ENCODE measurements around the gene COA1.
"Not testable (repeated sequence)": the region's sequence is repeated elsewhere in the genome, so short reads cannot be mapped to it uniquely, and the experiment has no call there.

The COA1 gene

DNA sequence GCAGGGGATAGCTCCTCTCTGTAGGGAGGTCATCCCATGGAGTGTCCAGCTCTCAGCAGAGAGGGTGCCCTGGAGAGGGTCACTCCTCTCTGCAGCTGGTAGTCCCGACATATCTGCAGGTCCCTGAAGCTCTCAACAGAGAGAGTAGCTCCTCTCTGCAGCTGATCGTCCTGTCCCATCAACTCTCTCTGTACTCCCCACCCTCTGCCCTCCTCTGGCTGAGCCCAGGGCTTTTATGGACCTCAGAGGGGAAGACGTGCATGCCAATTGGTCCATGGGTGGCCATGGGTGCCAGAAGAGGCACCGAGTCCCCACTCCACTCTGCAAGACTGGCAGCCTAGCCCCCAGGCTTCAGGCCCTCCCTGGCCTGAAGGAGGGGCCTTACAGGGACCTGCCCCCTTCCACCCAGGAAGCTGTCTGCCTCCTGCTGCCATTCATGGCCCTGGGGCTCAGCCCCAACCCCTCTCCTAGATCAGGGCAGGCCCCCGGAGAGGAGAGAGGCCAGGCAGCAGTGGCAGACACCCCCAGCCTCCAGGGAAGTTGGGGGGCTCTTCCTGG lies 20.1 kb upstream of the COA1 start:
- ATAC-seq (no peak), DNase-seq (ENCODE audit: low spot score in 2 of 2) (peak in 1 of 2 donors; percentile 43)
- Mint-ChIP-seq H3K4me1 (peaks cover 11% of the 10 kb centered on the region), H3K4me3 (no peak overlapping the region), H3K27ac (no peak overlapping the region), H3K36me3 (no peaks in the 10 kb centered on the region), H3K9me3 (no peaks in the 10 kb centered on the region)

DNA sequence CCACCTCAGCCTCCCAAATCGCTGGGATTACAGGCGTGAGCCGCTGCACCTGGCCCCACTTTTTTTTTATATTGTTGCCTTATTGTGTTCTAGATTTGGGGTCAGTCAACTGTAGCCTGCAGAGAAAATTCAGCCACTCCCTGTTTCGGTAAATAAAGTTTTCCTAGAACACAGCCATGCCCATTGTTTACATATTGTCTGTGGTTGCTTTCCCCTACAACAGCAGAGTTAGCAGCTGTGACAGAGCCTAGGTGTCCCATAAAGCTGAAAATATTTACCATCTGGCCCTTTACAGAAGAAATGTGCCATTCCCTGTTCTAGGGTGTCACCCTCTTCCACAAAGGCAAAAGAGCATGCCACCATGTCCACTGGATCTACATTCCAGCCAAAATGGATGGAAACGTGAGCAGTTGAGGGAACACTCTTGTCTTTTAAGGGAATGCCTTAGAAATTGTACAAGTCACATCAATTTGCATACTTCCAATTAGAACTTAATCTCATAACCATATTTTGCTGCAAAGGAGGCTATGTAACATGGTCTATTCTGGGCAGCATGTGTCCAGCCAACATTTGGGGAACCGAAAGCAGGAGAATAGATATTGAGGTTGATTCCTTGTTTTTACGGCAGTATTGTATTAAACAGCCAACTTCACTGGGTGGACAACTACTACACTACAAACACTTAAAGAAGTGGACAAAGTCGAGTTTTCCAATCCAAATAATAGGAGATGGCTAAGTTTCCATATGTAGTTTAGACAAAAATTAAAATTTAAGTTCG lies 18.2 kb upstream of the COA1 start:
- H3K27ac Mint-ChIP-seq = no peak overlapping the region
- no peaks in the 10 kb centered on the region for H3K36me3 Mint-ChIP-seq
- H3K9me3 Mint-ChIP-seq = no peaks in the 10 kb centered on the region
- ATAC-seq (no peak), DNase-seq (ENCODE audit: low spot score in 2 of 2) (no peak)
- no peak overlapping the region for H3K4me3 Mint-ChIP-seq
- H3K4me1 Mint-ChIP-seq = peaks cover 11% of the 10 kb centered on the region

DNA sequence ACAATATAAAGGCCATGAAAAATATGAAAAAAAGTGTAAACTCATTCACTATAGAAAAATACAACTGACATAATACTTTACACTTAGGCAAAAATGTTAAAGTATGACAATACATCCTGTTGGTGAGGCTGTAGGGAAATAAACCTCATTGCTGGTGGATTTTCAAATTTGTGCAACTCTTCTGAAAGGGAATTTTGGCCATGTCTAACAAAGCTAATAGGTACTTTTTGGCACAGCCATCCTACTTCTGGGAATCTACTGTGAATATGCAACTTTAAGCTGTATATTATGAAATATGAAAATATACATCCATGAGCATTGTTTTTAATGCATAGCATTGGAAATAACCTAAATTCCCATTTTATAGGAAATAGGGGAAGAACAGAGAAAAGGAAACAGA lies 13.4 kb upstream of the COA1 start:
- ATAC-seq (no peak), DNase-seq (ENCODE audit: low spot score in 2 of 2) (no peak)
- H3K4me3 Mint-ChIP-seq = no peak overlapping the region
- no peaks in the 10 kb centered on the region for H3K9me3 Mint-ChIP-seq
- H3K36me3 Mint-ChIP-seq = no peaks in the 10 kb centered on the region
- H3K4me1 Mint-ChIP-seq = no peaks in the 10 kb centered on the region
- no peak overlapping the region for H3K27ac Mint-ChIP-seq

GRCh38 chr7:43737467-43738127 lies 8.3 kb upstream of the COA1 start:
- peaks cover 13% of the 10 kb centered on the region for H3K4me1 Mint-ChIP-seq

DNA sequence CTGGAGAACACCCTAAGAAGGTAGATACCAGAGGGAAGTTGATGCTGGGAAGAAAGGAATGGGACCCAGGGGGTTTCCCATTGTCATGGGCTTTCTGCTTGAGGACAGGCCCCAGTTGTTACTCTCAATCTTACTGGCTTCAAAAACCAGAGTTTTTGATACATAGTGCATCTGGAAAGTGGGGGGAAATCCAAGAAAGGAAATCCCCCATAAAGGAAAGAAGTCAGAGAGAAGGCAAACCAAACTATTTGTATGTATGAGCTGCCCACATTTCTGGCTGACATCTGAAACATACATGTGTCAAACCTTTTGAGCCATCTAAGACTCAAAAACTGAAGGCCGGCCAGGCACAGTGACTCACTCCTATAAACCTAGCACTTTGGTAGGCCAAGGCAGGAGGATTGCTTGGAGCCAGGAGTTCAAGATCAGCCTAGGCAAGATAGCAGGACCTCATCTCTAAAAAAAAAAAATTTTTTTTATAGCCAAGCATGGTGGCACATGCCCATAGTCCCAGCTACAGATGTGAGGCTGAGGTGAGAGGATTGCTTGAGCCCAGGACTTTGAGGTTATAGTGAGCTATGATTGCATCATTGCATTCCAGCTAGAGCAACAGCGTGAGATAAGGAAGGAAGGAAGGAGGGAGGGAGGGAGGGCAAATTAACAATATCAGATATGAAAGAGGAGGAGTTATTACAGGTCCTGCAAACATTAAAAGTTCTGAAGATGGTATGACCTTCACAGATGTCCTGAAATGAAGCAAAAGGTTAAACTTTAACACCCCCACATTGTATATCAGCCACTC lies 6.7 kb upstream of the COA1 start:
- peak overlapping the region; percentile 16 for H3K27ac Mint-ChIP-seq
- peaks cover 13% of the 10 kb centered on the region for H3K4me1 Mint-ChIP-seq
- no peak overlapping the region for H3K4me3 Mint-ChIP-seq
- DNase-seq (ENCODE audit: low spot score in 2 of 2) (peak in 1 of 2 donors; percentile 72), ATAC-seq (peak; percentile 97)
- no peaks in the 10 kb centered on the region for H3K9me3 Mint-ChIP-seq
- no peaks in the 10 kb centered on the region for H3K36me3 Mint-ChIP-seq

More at GRCh38 chr7:43737467-43738127, 8.3 kb upstream of the COA1 start:
- no peaks in the 10 kb centered on the region for H3K36me3 Mint-ChIP-seq
- DNase-seq (ENCODE audit: low spot score in 2 of 2) = no peak
- no peak for ATAC-seq
- H3K27ac Mint-ChIP-seq = no peak overlapping the region
- no peaks in the 10 kb centered on the region for H3K9me3 Mint-ChIP-seq
- H3K4me3 Mint-ChIP-seq = no peak overlapping the region

GRCh38 chr7:43735403-43735801 lies 6.1 kb upstream of the COA1 start:
- H3K4me3 Mint-ChIP-seq = no peak overlapping the region
- peak overlapping the region; percentile 16 for H3K27ac Mint-ChIP-seq

GRCh38 chr7:43734575-43735332 lies 5.4 kb upstream of the COA1 start:
- not testable (repeated sequence) for DNase-seq (ENCODE audit: low spot score in 2 of 2); ATAC-seq; H3K4me3 Mint-ChIP-seq; H3K9me3 Mint-ChIP-seq; H3K36me3 Mint-ChIP-seq
- Mint-ChIP-seq H3K27ac (peak overlapping the region; percentile 16), H3K4me1 (peaks cover 13% of the 10 kb centered on the region)

More at GRCh38 chr7:43735403-43735801, 6.1 kb upstream of the COA1 start:
- ATAC-seq (peak; percentile 52), DNase-seq (ENCODE audit: low spot score in 2 of 2) (no peak)
- no peaks in the 10 kb centered on the region for H3K36me3 Mint-ChIP-seq
- no peaks in the 10 kb centered on the region for H3K9me3 Mint-ChIP-seq
- H3K4me1 Mint-ChIP-seq = peaks cover 13% of the 10 kb centered on the region

DNA sequence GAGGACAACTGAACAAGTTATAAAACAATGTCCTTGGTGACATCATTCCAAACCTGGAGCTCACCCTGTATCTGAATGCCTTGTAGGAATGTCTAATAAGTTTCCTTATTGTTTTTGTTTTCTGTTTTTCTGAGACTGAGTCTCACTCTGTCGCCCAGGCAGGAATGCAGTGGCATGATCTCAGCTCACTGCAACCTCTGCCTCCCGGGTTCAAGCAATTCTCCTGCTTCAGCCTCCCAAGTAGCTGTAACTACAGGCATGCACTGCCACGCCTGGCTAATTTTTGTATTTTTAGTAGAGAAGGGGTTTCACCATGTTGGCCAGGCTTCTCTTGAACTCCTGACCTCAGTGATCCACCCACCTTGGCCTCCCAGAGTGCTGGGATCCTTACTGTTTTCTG lies 2.2 kb upstream of the COA1 start:
- H3K4me3 Mint-ChIP-seq; DNase-seq (ENCODE audit: low spot score in 2 of 2); ATAC-seq; H3K36me3 Mint-ChIP-seq; H3K27ac Mint-ChIP-seq; H3K9me3 Mint-ChIP-seq: not testable (repeated sequence)
- peaks cover 35% of the 10 kb centered on the region for H3K4me1 Mint-ChIP-seq

DNA sequence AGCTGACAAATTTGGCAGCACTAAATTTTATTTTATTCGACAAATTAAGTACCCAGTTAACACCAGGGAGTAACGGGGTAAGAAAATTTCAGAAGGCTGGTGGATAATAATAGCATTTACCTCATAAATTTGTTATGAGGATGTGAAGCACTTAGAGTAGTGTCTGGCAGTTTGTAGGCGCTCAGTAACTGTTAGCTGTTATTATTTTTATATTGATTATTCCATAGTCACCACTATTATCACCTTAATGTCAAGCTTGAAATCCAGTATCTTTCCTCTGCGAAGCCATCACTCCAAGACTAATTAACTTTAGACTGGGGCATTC lies 563 bp upstream of the COA1 start:
- DNase-seq (ENCODE audit: low spot score in 2 of 2) (no peak), ATAC-seq (no peak)
- H3K27ac Mint-ChIP-seq = peak overlapping the region; percentile 80
- peaks cover 37% of the 10 kb centered on the region for H3K4me1 Mint-ChIP-seq
- peaks cover 1% of the 10 kb centered on the region for H3K36me3 Mint-ChIP-seq
- H3K4me3 Mint-ChIP-seq = peak overlapping the region; percentile 86
- no peaks in the 10 kb centered on the region for H3K9me3 Mint-ChIP-seq

DNA sequence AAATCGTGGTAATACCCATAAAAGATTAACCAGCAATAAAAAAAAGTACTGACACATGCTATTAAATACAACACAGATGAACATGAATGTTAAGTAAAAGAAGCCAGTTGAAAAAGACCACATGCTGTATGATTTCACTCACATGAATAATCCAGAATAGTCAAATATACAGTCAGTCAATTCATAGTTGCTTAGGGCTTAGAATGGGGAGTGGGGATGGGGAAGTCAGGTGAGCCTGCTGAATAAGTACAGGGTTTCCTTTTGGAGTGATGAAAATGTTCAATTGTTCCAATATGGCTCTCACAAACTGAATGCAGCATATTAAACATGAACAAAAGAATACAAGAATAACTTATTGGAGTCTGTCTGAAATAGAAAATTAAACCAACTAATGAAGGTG lies 1.8 kb downstream of the COA1 start:
- no peak for ATAC-seq
- DNase-seq (ENCODE audit: low spot score in 2 of 2) = no peak
- peaks cover 14% of the 10 kb centered on the region for H3K36me3 Mint-ChIP-seq
- H3K4me3 Mint-ChIP-seq = peak overlapping the region; percentile 86
- H3K4me1 Mint-ChIP-seq = peaks cover 36% of the 10 kb centered on the region
- no peaks in the 10 kb centered on the region for H3K9me3 Mint-ChIP-seq
- H3K27ac Mint-ChIP-seq = no peak overlapping the region

- H3K36me3 Mint-ChIP-seq = peaks cover 14% of the 10 kb centered on the region
- no peaks in the 10 kb centered on the region for H3K9me3 Mint-ChIP-seq
- DNase-seq (ENCODE audit: low spot score in 2 of 2) = no peak
- no peak for ATAC-seq
- no peak overlapping the region for H3K27ac Mint-ChIP-seq
- peak overlapping the region; percentile 86 for H3K4me3 Mint-ChIP-seq
- peaks cover 36% of the 10 kb centered on the region for H3K4me1 Mint-ChIP-seq
Observed at GRCh38 chr7:43727003-43727402, 2.3 kb downstream of the COA1 start.

DNA sequence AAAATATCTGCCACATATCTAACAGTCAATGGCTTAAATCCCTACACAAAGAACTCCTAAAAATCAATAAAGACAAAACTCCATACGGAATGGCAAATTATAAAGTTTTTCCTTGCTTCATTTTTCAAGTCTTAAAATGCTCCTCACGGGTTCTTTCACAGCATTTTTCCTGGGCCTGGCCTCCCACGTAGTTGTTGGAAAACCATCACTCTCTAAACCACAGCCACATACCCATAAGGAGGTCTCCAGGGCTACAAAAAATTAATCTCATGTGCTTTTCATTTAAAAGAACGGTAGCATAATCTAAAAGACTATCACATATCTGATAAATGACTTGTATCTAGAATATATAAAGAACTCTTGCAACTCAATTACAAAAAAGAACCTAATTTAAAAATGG lies 2.9 kb downstream of the COA1 start:
- no peak for DNase-seq (ENCODE audit: low spot score in 2 of 2)
- ATAC-seq = no peak
- H3K9me3 Mint-ChIP-seq = no peaks in the 10 kb centered on the region
- H3K27ac Mint-ChIP-seq = no peak overlapping the region
- peaks cover 14% of the 10 kb centered on the region for H3K36me3 Mint-ChIP-seq
- peaks cover 38% of the 10 kb centered on the region for H3K4me1 Mint-ChIP-seq
- H3K4me3 Mint-ChIP-seq = peak overlapping the region; percentile 86

DNA sequence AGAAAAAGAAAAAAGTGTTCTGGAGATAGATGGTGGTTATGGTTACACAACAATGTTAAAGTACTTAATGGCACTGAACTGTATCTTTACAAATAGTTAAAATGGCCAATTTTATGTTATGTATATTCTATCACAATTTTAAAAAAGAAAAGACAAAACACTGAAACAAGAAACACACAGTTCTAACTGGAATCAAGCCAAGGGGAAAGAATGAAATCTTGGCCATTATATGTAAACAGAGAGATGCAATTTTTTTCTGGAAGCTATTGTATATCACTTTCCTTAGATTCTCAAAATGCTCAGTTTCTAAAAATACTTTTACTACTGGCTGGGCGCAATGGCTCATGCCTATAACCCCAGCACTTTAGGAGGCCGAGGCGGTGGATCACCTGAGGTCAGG lies 4.1 kb downstream of the COA1 start:
- Mint-ChIP-seq H3K4me3 (no peak overlapping the region), H3K36me3 (peaks cover 14% of the 10 kb centered on the region), H3K27ac (no peak overlapping the region), H3K9me3 (no peaks in the 10 kb centered on the region), H3K4me1 (peaks cover 50% of the 10 kb centered on the region)
- ATAC-seq (no peak), DNase-seq (ENCODE audit: low spot score in 2 of 2) (no peak)

DNA sequence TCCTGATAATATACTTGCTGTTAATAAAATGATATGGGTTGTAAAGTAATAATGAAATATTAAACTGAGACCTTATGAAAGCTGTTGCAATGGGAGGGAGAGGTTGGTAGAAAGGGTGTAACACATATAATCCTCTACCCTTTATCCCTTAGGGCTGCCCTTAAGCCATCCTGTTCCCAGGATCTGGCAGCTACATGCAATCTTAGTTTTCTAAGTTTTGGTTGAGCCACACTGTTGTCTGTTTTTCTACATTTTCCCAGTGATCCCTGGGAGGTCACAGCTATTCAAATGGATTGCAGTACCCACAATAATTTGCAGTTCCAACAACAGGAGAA lies 6.3 kb downstream of the COA1 start:
- ATAC-seq = no peak
- H3K9me3 Mint-ChIP-seq = no peaks in the 10 kb centered on the region
- H3K4me3 Mint-ChIP-seq = no peak overlapping the region
- H3K27ac Mint-ChIP-seq = no peak overlapping the region
- peaks cover 19% of the 10 kb centered on the region for H3K36me3 Mint-ChIP-seq
- H3K4me1 Mint-ChIP-seq = peaks cover 45% of the 10 kb centered on the region
- DNase-seq (ENCODE audit: low spot score in 2 of 2) = no peak

Measured in stimulated activated effector memory CD8-positive, alpha-beta T cell treated with anti-CD3 and anti-CD28 coated beads, Interleukin-12 subunit alpha, Interleukin-12 subunit beta, amount 100 ng/mL, for 72 hours (primary cell).